Measurements from ENCODE around the gene COL27A1. TPM values are rescaled to one million over a fixed set of nuclear protein-coding genes. Genes with fewer than 3 reads are reported as not detected.

Gene COL27A1
- total RNA-seq, 1 experiment from 2014 or later = 20.1 TPM

GRCh38 chr9:114349713-114350480 is 194.6 kb downstream of the COL27A1 start:
- H3K27me3 Mint-ChIP-seq (ENCODE audit: unreplicated experiment) = no peaks in the 10 kb centered on the region
- H3K9me3 Mint-ChIP-seq (ENCODE audit: low read depth, unreplicated experiment) = no peaks in the 10 kb centered on the region
- CTCF ChIA-PET = no interaction called here
- H3K4me1 Mint-ChIP-seq (ENCODE audit: low read depth, unreplicated experiment) = peaks cover 21% of the 10 kb centered on the region
- DNase-seq = no peak
- intact Hi-C loops (cut with micrococcal nuclease; ENCODE audit: unreplicated experiment) = no loop called here
- no peak for TF ChIP-seq CTCF (IDR thresholded peaks at IDR 0.05; ENCODE audit: unreplicated experiment)
- BruUV-seq (replicated peaks) = no TSS peak
- peaks cover 8% of the 10 kb centered on the region for H3K36me3 Mint-ChIP-seq (ENCODE audit: insufficient read depth, unreplicated experiment)
- H3K4me3 Mint-ChIP-seq (ENCODE audit: low read depth, unreplicated experiment) = no peak overlapping the region
- H3K27ac Mint-ChIP-seq (ENCODE audit: unreplicated experiment) = peak overlapping the region; percentile 78

- intact Hi-C loops (cut with micrococcal nuclease; ENCODE audit: unreplicated experiment) = no loop called here
- DNase-seq = no peak
- Mint-ChIP-seq H3K27ac (ENCODE audit: unreplicated experiment) (no peak overlapping the region), H3K4me1 (ENCODE audit: low read depth, unreplicated experiment) (peaks cover 21% of the 10 kb centered on the region), H3K36me3 (ENCODE audit: insufficient read depth, unreplicated experiment) (peaks cover 8% of the 10 kb centered on the region), H3K9me3 (ENCODE audit: low read depth, unreplicated experiment) (no peaks in the 10 kb centered on the region), H3K4me3 (ENCODE audit: low read depth, unreplicated experiment) (no peak overlapping the region), H3K27me3 (ENCODE audit: unreplicated experiment) (no peaks in the 10 kb centered on the region)
- no TSS peak for BruUV-seq (replicated peaks)
- CTCF ChIA-PET = no interaction called here
- TF ChIP-seq CTCF (IDR thresholded peaks at IDR 0.05; ENCODE audit: unreplicated experiment) = no peak
Observed at GRCh38 chr9:114350636-114351401, 195.5 kb downstream of the COL27A1 start.

GRCh38 chr9:114351932-114352331 is 196.6 kb downstream of the COL27A1 start:
- no TSS peak for BruUV-seq (replicated peaks)
- Mint-ChIP-seq H3K27ac (ENCODE audit: unreplicated experiment) (no peak overlapping the region), H3K9me3 (ENCODE audit: low read depth, unreplicated experiment) (no peaks in the 10 kb centered on the region), H3K4me1 (ENCODE audit: low read depth, unreplicated experiment) (peaks cover 21% of the 10 kb centered on the region), H3K27me3 (ENCODE audit: unreplicated experiment) (no peaks in the 10 kb centered on the region), H3K4me3 (ENCODE audit: low read depth, unreplicated experiment) (no peak overlapping the region), H3K36me3 (ENCODE audit: insufficient read depth, unreplicated experiment) (peaks cover 8% of the 10 kb centered on the region)
- intact Hi-C loops (cut with micrococcal nuclease; ENCODE audit: unreplicated experiment) = no loop called here
- TF ChIP-seq CTCF (IDR thresholded peaks at IDR 0.05; ENCODE audit: unreplicated experiment) = no peak
- DNase-seq = no peak
- CTCF ChIA-PET = no interaction called here

- BruUV-seq (replicated peaks) = no TSS peak
- H3K27me3 Mint-ChIP-seq (ENCODE audit: unreplicated experiment) = no peaks in the 10 kb centered on the region
- intact Hi-C loops (cut with micrococcal nuclease; ENCODE audit: unreplicated experiment) = no loop called here
- H3K4me1 Mint-ChIP-seq (ENCODE audit: low read depth, unreplicated experiment) = no peaks in the 10 kb centered on the region
- no peak overlapping the region for H3K4me3 Mint-ChIP-seq (ENCODE audit: low read depth, unreplicated experiment)
- no peak overlapping the region for H3K27ac Mint-ChIP-seq (ENCODE audit: unreplicated experiment)
- no peaks in the 10 kb centered on the region for H3K9me3 Mint-ChIP-seq (ENCODE audit: low read depth, unreplicated experiment)
- TF ChIP-seq CTCF (IDR thresholded peaks at IDR 0.05; ENCODE audit: unreplicated experiment) = no peak
- DNase-seq = no peak
- CTCF ChIA-PET = interaction anchor here (0.5 kb wide), 1 partner anchor 43 kb away, joined by 4 read pairs; no protein-coding TSS in a partner anchor
- no peaks in the 10 kb centered on the region for H3K36me3 Mint-ChIP-seq (ENCODE audit: insufficient read depth, unreplicated experiment)
Observed at GRCh38 chr9:114355821-114356220, 200.5 kb downstream of the COL27A1 start.
